Endothelial cell of umbilical vein (primary cell): ENCODE measurements around the gene NANP. TPM values are rescaled to one million over a fixed set of nuclear protein-coding genes. Genes with fewer than 3 reads are reported as not detected.

Experiments
- Bru-seq: library from RNA; stranded (reverse); fragments of 400-500 nt; gene quantifications from one replicate; lab custom pipeline; 2021; lab: Mats Ljungman, UMichigan
- BruChase-seq, 2 experiments: library from RNA; stranded (reverse); fragments of 400-500 nt; gene quantifications; one replicate each; lab custom pipeline; 2021; lab: Mats Ljungman, UMichigan
- BruUV-seq: library from RNA; stranded (reverse); fragments of 400-500 nt; replicated peaks from 2 replicates; lab custom pipeline; 2021; lab: Mats Ljungman, UMichigan
- CTCF ChIA-PET: fragments of 300-600, 350-600 bp; sonication (Branson Sonifier 250); formaldehyde crosslinking; loops from one replicate; lab custom pipeline; 2021; ENCODE audit warnings: antibody characterized with exemption, inconsistent platforms; lab: Charles Lee
- POLR2A ChIA-PET: fragments of 300-600, 350-600 bp; sonication (Branson Sonifier 250); formaldehyde crosslinking; loops from one replicate; lab custom pipeline; 2021; ENCODE audit warnings: antibody characterized with exemption, inconsistent platforms; lab: Charles Lee
- DNase-seq: peaks from one replicate; pipeline ENCODE4 v3.0.0-alpha.2; 2011; ENCODE audit warnings: low read depth, low spot score
- FAIRE-seq: peaks from 2 replicates; lab custom pipeline; 2011; peaks lifted over from hg19 to GRCh38; lab: Jason Lieb, UNC
- H2AFZ ChIP-seq: 2 replicates; pipeline ENCODE4 v1.6.0; 2012; ENCODE audit warnings: low read depth, low read length, control low read depth, inconsistent platforms
- H3K27ac ChIP-seq: 2 replicates; pipeline ENCODE4 v1.5.1; 2011; ENCODE audit warnings: low read depth, mild to moderate bottlenecking, control low read depth, low read length, moderate library complexity; ENCODE audit not compliant: insufficient read depth
- H3K27me3 ChIP-seq, 2 experiments: 2 replicates each; pipeline versions ENCODE4 v1.6.0 to v1.6.1; 2011; ENCODE audit warnings: low read length in 2 of 2, mixed read lengths in 1 of 2; ENCODE audit not compliant: control insufficient read depth in 2 of 2, insufficient read depth in 2 of 2
- H3K36me3 ChIP-seq, 2 experiments: 2 replicates in 1 of 2; 3 replicates in 1 of 2; pipeline ENCODE4 v1.5.1; 2011; ENCODE audit warnings: low read length in 2 of 2, mild to moderate bottlenecking in 1 of 2, moderate library complexity in 1 of 2; ENCODE audit not compliant: control insufficient read depth in 2 of 2, insufficient read depth in 2 of 2; ENCODE audit errors: extremely low read depth in 1 of 2
- H3K4me1 ChIP-seq: 3 replicates; pipeline ENCODE4 v1.5.1; 2011; ENCODE audit warnings: mild to moderate bottlenecking, low read length; ENCODE audit not compliant: control insufficient read depth, insufficient read depth; ENCODE audit errors: extremely low read depth
- H3K4me2 ChIP-seq: 2 replicates; pipeline ENCODE4 v1.6.1; 2011; ENCODE audit warnings: low read length, control low read depth, mixed read lengths; ENCODE audit not compliant: insufficient read depth
- H3K4me3 ChIP-seq, 3 experiments: fragments of 200-600 bp in 1 of 3; sonication (generic), shearing (Covaris generic) in 1 of 3; replicated peaks in 1 of 3; 2 replicates each; pipeline ENCODE4 v1.5.1; 2011 to 2016; ENCODE audit warnings: control low read depth in 3 of 3, low read length in 3 of 3, mild to moderate bottlenecking in 2 of 3, inconsistent platforms in 1 of 3, low read depth in 1 of 3, moderate library complexity in 1 of 3; ENCODE audit not compliant: insufficient read depth in 1 of 3
- H3K79me2 ChIP-seq: 2 replicates; pipeline ENCODE4 v1.6.0; 2012; ENCODE audit warnings: low read length, inconsistent platforms; ENCODE audit not compliant: control insufficient read depth, insufficient read depth
- H3K9ac ChIP-seq: replicated peaks from 2 replicates; pipeline ENCODE3; 2011; ENCODE audit warnings: low read length, control low read depth; ENCODE audit not compliant: insufficient read depth; ENCODE audit errors: extremely low read depth
- H3K9me1 ChIP-seq: replicated peaks from 3 replicates; pipeline ENCODE4 v1.6.0; 2011; ENCODE audit warnings: mild to moderate bottlenecking, low read length; ENCODE audit not compliant: control insufficient read depth, insufficient read depth; ENCODE audit errors: extremely low read depth
- H3K9me3 ChIP-seq: replicated peaks from 2 replicates; pipeline ENCODE4 v1.5.1; 2012; ENCODE audit warnings: low read length, inconsistent platforms; ENCODE audit not compliant: control insufficient read depth, insufficient read depth
- H4K20me1 ChIP-seq: replicated peaks from 2 replicates; pipeline ENCODE3; 2011; ENCODE audit warnings: mild to moderate bottlenecking, low read length; ENCODE audit not compliant: control insufficient read depth, insufficient read depth; ENCODE audit errors: extremely low read depth
- JUN ChIP-seq: IDR thresholded peaks from 2 replicates; pipeline ENCODE4 v1.6.1; 2011; ENCODE audit warnings: borderline replicate concordance, low read depth; ENCODE audit not compliant: insufficient read length, insufficient read depth
- POLR2A ChIP-seq: IDR thresholded peaks from 2 replicates; pipeline ENCODE4 v1.6.1; 2012; ENCODE audit warnings: low read depth, mild to moderate bottlenecking, control low read depth, low read length
- POLR2AphosphoS5 ChIP-seq: IDR thresholded peaks from 2 replicates; pipeline ENCODE4 v1.6.1; 2012; ENCODE audit warnings: low read depth, mild to moderate bottlenecking, control low read depth, low read length, moderate library complexity; ENCODE audit not compliant: insufficient read depth
- dilution Hi-C: fragments of 300-500 bp; cut with MboI; formaldehyde crosslinking; loops from one replicate; pipeline ENCODE4 v1.15.0; 2019; ENCODE audit warnings: low sequenced_read_pairs; ENCODE audit not compliant: extremely low pct_ligation_motif_present
- intact Hi-C: fragments of 100-400 bp; cut with micrococcal nuclease; formaldehyde crosslinking; loops from one replicate; pipeline ENCODE4 v1.10.0; 2022
- long read RNA-seq: library from polyadenylated mRNA; stranded (forward); transcript quantifications from one replicate; pipeline ENCODE4 v2.0.0, GENCODE V29; 2021
- polyA minus RNA-seq, 3 experiments: library from RNA; depleted of rRNA, polyadenylated mRNA; stranded (reverse); fragments of >200 nt; gene quantifications; 1 replicate in 1 of 3; 2 replicates in 2 of 3; pipeline ENCODE4 v1.2.3, GENCODE V29; 2011
- polyA plus RNA-seq, 4 experiments: library from polyadenylated mRNA; depleted of rRNA in 3 of 4; stranded (reverse) in 3 of 4; unstranded in 1 of 4; fragments of >200 nt; gene quantifications; 2 replicates each; pipeline versions ENCODE4 v1.2.1 to v1.2.3, GENCODE V29; 2011 to 2012; ENCODE audit warnings: missing spikeins in 1 of 4
- total RNA-seq: library from RNA; stranded (reverse); gene quantifications from 2 replicates; pipeline ENCODE4 v1.2.3, GENCODE V29; 2021
- TF ChIP-seq, protein P1 (sequence below): IDR thresholded peaks from 2 replicates; pipeline ENCODE4 v1.6.1; 2011; ENCODE audit not compliant: insufficient read depth, insufficient read length

The NANP gene
- total RNA-seq: 7.5 and 8.0 TPM in 2 replicates
- polyA plus RNA-seq: 4.2 and 4.5 TPM in 2 replicates
- polyA plus RNA-seq (2011; cell fraction: cytosol; rRNA removed): 4.5 and 5.1 TPM in 2 replicates
- 2.4 and 3.4 TPM in 2 replicates for polyA plus RNA-seq (2011; cell fraction: nucleus; rRNA removed)
- 5.0 and 6.8 TPM in 2 replicates for polyA plus RNA-seq (2012)
- 5.8 and 7.2 TPM in 2 replicates for polyA minus RNA-seq
- polyA minus RNA-seq (2011; cell fraction: cytosol; rRNA and poly(A)+ RNA removed): 2.4 TPM
- polyA minus RNA-seq (2011; cell fraction: nucleus; rRNA and poly(A)+ RNA removed): 3.5 and 4.7 TPM in 2 replicates
- Bru-seq, nascent RNA: percentile 83 among the genes with signal in this experiment
- BruChase-seq, experiment 1, labeled RNA remaining after a 6-hour chase: percentile 59 among the genes with signal in this experiment
- BruChase-seq, experiment 2, labeled RNA remaining after a 2-hour chase: percentile 88 among the genes with signal in this experiment
- long read RNA-seq, transcript NANP-201 (2 exons, 3,964 nt): major isoform, 48 of 54 reads
- long read RNA-seq, partial matches to known transcripts: 0 of 54 reads
- long read RNA-seq, other reads (novel, unspliced or antisense): 6 of 54 reads

DNA sequence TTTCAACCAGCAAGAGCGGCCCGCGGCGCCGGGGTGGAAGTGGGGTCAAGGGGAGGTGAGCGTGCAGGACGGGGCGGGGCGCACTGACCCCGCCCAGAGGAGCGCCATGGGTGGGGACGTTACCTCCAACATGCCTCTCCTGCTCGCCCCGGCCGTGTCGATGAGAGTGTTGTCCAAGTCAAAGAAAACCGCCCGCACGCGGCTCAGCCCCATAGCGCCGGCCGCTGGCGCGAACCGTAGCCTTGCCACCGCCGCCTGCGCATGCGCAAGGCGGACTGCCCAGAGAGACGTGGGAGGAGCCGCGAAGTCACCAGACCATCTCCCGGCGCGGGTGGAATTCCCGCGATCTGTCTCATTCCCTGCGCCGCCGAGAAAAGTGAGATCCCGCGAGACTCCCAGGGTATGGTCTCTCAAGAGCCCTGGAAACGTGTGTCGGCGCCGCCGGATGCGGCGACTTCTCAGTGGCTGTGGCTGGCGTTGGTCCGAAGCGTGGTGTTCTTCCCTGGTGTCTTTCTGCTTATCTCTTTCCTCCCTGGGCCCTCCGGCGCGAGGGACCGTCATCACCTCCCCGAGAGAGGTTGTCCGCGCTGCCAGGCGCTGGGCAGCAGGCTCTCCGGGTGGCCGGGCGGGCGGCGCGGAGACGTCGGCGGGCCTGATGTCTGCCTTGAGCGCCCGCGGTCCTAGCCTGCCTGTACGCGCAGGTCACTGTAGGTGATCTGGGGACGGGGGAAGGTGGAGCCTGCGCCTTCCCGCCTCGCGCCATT, at the start of gene NANP:
Gene NANP (minus strand): TSS at position 279 of the 764 bp plus-strand sequence. CDS start 66 bp downstream, at position 213.
- no TSS peak for BruUV-seq
- H3K36me3 ChIP-seq: no peaks in the 10 kb centered on the region
- peak; percentile 97 for FAIRE-seq
- H4K20me1 ChIP-seq: no peaks in the 10 kb centered on the region
- H3K27me3 ChIP-seq: no peaks in the 10 kb centered on the region
- H3K27ac ChIP-seq: peak within 1 kb of the TSS; percentile 91
- intact Hi-C loops (loop anchor here (1.0 to 10.0 kb wide), 5 partner anchors 39 to 1519 kb away; partner anchors contain the start of genes ABHD12, NINL and ZNF337), dilution Hi-C loops (no loop called here)
- ChIA-PET POLR2A (no interaction called here), CTCF (no interaction called here)
- H3K4me2 ChIP-seq: peak within 1 kb of the TSS; percentile 91
- peak within 1 kb of the TSS; percentile 81 for H2AFZ ChIP-seq
- peak within 1 kb of the TSS; percentile 55 to 85 (median 82) for H3K4me3 ChIP-seq
- TF ChIP-seq POLR2A: peak; percentile 97
- no peak for TF ChIP-seq JUN
- peak; percentile 88 for TF ChIP-seq POLR2AphosphoS5
- TF ChIP-seq, protein P1, sequence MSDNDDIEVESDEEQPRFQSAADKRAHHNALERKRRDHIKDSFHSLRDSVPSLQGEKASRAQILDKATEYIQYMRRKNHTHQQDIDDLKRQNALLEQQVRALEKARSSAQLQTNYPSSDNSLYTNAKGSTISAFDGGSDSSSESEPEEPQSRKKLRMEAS: peak; percentile 27
- DNase-seq: peak; percentile 99
- H3K9me3 ChIP-seq: no peaks in the 10 kb centered on the region
- H3K9ac ChIP-seq: peak within 1 kb of the TSS; percentile 93
- H3K9me1 ChIP-seq: no peaks in the 10 kb centered on the region
- peaks cover 11% of the 10 kb centered on the region for H3K4me1 ChIP-seq
- peaks cover 42% of the 10 kb centered on the region for H3K79me2 ChIP-seq
